ENCODE measurements around the gene GALNT2. TPM values are rescaled to one million over a fixed set of nuclear protein-coding genes. Genes with fewer than 3 reads are reported as not detected.

GALNT2 gene
- total and polyA plus RNA-seq, 7 donors, result 8.4 to 43.8 (median 37.1) TPM

- H3K36me3 ChIP-seq, result no peaks in the 10 kb centered on the region
- no peak for DNase-seq
- TF ChIP-seq EP300 (IDR thresholded peaks at IDR 0.05), result no peak
- no peak for TF ChIP-seq POLR2AphosphoS5 (IDR thresholded peaks at IDR 0.05)
- TF ChIP-seq POLR2A (IDR thresholded peaks at IDR 0.05), result no peak
- TF ChIP-seq, protein P1, sequence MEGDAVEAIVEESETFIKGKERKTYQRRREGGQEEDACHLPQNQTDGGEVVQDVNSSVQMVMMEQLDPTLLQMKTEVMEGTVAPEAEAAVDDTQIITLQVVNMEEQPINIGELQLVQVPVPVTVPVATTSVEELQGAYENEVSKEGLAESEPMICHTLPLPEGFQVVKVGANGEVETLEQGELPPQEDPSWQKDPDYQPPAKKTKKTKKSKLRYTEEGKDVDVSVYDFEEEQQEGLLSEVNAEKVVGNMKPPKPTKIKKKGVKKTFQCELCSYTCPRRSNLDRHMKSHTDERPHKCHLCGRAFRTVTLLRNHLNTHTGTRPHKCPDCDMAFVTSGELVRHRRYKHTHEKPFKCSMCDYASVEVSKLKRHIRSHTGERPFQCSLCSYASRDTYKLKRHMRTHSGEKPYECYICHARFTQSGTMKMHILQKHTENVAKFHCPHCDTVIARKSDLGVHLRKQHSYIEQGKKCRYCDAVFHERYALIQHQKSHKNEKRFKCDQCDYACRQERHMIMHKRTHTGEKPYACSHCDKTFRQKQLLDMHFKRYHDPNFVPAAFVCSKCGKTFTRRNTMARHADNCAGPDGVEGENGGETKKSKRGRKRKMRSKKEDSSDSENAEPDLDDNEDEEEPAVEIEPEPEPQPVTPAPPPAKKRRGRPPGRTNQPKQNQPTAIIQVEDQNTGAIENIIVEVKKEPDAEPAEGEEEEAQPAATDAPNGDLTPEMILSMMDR (IDR thresholded peaks at IDR 0.05), result no peak
- H3K4me3 ChIP-seq, result no peak overlapping the region
- peaks cover 0 to 44% (median 36%) of the 10 kb centered on the region in 4 donors for H3K4me1 ChIP-seq
- no peaks in the 10 kb centered on the region for H3K27me3 ChIP-seq
- no peaks in the 10 kb centered on the region for H3K9me3 ChIP-seq
- no peak overlapping the region for H3K27ac ChIP-seq
- WGBS, 2 donors, result 90 to 92% methylated on average over 7 of the region's 7 CpGs
- intact Hi-C loops (cut with DNase I), result no loop called here
These were observed 127.5 kb downstream of the GALNT2 start for GRCh38 chr1:230194525-230194924.

DNA sequence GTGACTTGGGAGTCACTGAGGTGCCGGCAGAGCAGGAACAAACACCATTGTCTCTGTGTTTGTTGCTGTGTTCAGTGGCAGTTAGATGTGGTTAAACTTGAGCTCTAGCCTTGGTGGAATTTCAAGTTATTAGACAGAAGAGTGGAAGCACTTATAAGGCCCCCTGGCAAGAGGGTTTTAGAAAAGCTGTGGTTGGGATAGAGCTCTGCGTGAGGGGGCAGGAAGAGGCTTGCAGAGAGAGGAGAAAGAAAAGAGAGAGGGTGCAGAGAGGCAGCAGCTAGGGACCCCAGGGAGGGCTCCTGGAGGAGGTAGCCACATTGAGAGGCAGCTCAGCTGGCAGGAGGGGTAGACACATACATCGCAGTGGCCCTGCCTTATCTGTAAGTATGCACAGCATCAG lies 128.2 kb downstream of the GALNT2 start:
- no peaks in the 10 kb centered on the region for H3K9me3 ChIP-seq
- WGBS, 2 donors, result 66 to 74% methylated on average over 3 of the region's 3 CpGs
- H3K4me1 ChIP-seq, result peaks cover 0 to 41% (median 34%) of the 10 kb centered on the region in 4 donors
- H3K36me3 ChIP-seq, result no peaks in the 10 kb centered on the region
- H3K27me3 ChIP-seq, result no peaks in the 10 kb centered on the region
- no peak for DNase-seq
- intact Hi-C loops (cut with DNase I), result no loop called here
- H3K27ac ChIP-seq, result no peak overlapping the region
- H3K4me3 ChIP-seq, result no peak overlapping the region
- TF ChIP-seq EP300 (IDR thresholded peaks at IDR 0.05), result no peak
- TF ChIP-seq, protein P1 (IDR thresholded peaks at IDR 0.05), result no peak
- no peak for TF ChIP-seq POLR2A (IDR thresholded peaks at IDR 0.05)
- TF ChIP-seq POLR2AphosphoS5 (IDR thresholded peaks at IDR 0.05), result no peak

- Histone ChIP-seq H3K36me3 (no peaks in the 10 kb centered on the region), H3K27me3 (no peaks in the 10 kb centered on the region), H3K4me1 (peaks cover 0 to 32% (median 25%) of the 10 kb centered on the region in 4 donors), H3K27ac (no peak overlapping the region), H3K9me3 (no peaks in the 10 kb centered on the region), H3K4me3 (no peak overlapping the region)
- TF ChIP-seq POLR2A (IDR thresholded peaks at IDR 0.05) (no peak), EP300 (IDR thresholded peaks at IDR 0.05) (no peak), POLR2AphosphoS5 (IDR thresholded peaks at IDR 0.05) (no peak)
- TF ChIP-seq, protein P1 (IDR thresholded peaks at IDR 0.05), result no peak
- DNase-seq, result no peak
- intact Hi-C loops (cut with DNase I), result no loop called here
- WGBS, 2 donors, result 96 to 98% methylated on average over 5 of the region's 5 CpGs
These were observed 129.0 kb downstream of the GALNT2 start for GRCh38 chr1:230196077-230196476.

DNA sequence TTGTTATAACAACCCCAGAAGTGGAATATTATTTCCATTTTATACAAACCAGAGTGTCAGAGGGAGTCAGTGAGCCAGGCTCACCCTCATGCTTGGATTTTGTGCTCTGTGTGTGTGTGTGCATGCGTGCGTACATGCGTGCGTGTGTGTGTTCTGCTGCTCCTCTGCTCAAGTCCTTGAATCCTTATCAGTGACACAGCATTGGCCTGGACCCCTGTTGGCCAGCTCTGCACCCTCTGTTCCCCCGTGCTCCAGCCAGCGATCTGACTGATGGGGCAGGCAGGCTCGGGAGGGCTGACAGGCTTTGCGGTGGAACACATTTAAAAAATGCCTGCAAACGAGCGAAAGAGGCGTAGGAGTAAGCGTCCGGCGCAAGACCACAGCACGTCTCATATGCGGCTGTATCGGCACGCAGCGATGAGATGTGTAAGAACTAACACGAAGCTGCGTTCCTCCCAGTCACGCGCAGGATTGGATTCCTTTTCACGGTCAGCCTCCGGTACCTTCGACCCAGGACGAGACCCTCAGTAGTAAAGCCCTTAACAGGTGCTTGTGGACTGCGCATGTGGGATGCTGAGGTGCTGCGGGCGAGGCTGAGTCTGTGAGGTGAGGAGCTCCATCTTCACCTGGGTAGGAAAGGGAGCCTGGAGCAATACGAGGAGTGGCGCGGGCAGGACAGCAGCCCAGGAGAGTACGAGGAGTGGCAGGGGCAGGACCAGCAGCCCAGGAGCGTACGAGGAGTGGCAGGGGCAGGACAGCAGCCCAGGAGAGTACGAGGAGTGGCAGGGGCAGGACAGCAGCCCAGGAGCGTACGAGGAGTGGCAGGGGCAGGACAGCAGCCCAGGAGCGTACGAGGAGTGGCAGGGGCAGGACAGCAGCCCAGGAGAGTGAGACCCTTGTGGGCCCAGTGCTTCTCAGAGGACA lies 130.9 kb downstream of the GALNT2 start:
- intact Hi-C loops (cut with DNase I), result no loop called here
- Histone ChIP-seq H3K36me3 (peaks cover 0 to under 1% (median 0%) of the 10 kb centered on the region in 4 donors), H3K27ac (no peak overlapping the region), H3K27me3 (no peaks in the 10 kb centered on the region), H3K9me3 (no peaks in the 10 kb centered on the region), H3K4me3 (no peak overlapping the region), H3K4me1 (peaks cover 0 to 14% (median 8%) of the 10 kb centered on the region in 4 donors)
- WGBS, 2 donors, result 77 to 89% methylated on average over 41 of the region's 41 CpGs
- DNase-seq, result no peak
- TF ChIP-seq POLR2A (IDR thresholded peaks at IDR 0.05), result no peak
- no peak for TF ChIP-seq EP300 (IDR thresholded peaks at IDR 0.05)
- TF ChIP-seq, protein P1 (IDR thresholded peaks at IDR 0.05), result no peak
- TF ChIP-seq POLR2AphosphoS5 (IDR thresholded peaks at IDR 0.05), result no peak
